ENCODE results near the gene ZNF672.

ZNF672 gene

GRCh38 chr1:248890549-248891498, 52.8 kb downstream of the ZNF672 start:
- DNase-seq, result no peak

GRCh38 chr1:248891758-248892157, 53.7 kb downstream of the ZNF672 start:
- DNase-seq, result no peak

- DNase-seq, result no peak
Measured at GRCh38 chr1:248892590-248892989, 54.6 kb downstream of the ZNF672 start.

- DNase-seq, result no peak
Measured at GRCh38 chr1:248894837-248895236, 56.8 kb downstream of the ZNF672 start.

GRCh38 chr1:248897412-248898337, 59.7 kb downstream of the ZNF672 start:
- no peak for DNase-seq
